ENCODE data around the gene SERTAD2. TPM values are rescaled to one million over a fixed set of nuclear protein-coding genes. Genes with fewer than 3 reads are reported as not detected.

Gene SERTAD2
- total RNA-seq = 10 to 100 TPM; 12.8 to 20.0 (median 17.0) TPM

- Histone ChIP-seq H3K36me3 (no peaks in the 10 kb centered on the region), H3K4me1 (peaks cover 0 to 21% of the 10 kb centered on the region in 2 donors), H3K27me3 (no peaks in the 10 kb centered on the region), H3K27ac (peak within 1 kb of the TSS; percentile 99 to 100), H3K9me3 (no peaks in the 10 kb centered on the region), H3K4me3 (peak within 1 kb of the TSS; percentile 95 to 97 (median 97))
- TF ChIP-seq CTCF (IDR thresholded peaks at IDR 0.05) (peak in 2 of 3 donors; percentile 15 to 39), POLR2A (IDR thresholded peaks at IDR 0.05) (peak; percentile 77), POLR2AphosphoS5 (IDR thresholded peaks at IDR 0.05) (peak; percentile 62 to 87 (median 77))
- intact Hi-C loops (cut with DNase I; ENCODE audit: low total_unique reads) = loop anchor here (5.0 kb wide), 2 partner anchors 99 to 214 kb away; no protein-coding TSS in a partner anchor
- peak; percentile 86 to 87 for DNase-seq (ENCODE audit: low spot score in 2 of 2)
Measured at GRCh38 chr2:64653109-64654062, at the start of gene SERTAD2. Gene SERTAD2 (minus strand): TSS chr2:64653913. CDS start chr2:64636871, 17,042 bp downstream.

GRCh38 chr2:64700133-64700809, 46.6 kb upstream of the SERTAD2 start:
- no peak for DNase-seq (ENCODE audit: low spot score in 2 of 2)
- no peak for TF ChIP-seq POLR2AphosphoS5 (IDR thresholded peaks at IDR 0.05)
- TF ChIP-seq POLR2A (IDR thresholded peaks at IDR 0.05) = no peak
- no peak for TF ChIP-seq CTCF (IDR thresholded peaks at IDR 0.05)
- intact Hi-C loops (cut with DNase I; ENCODE audit: low total_unique reads) = no loop called here

GRCh38 chr2:64699712-64700111, 46.0 kb upstream of the SERTAD2 start:
- Histone ChIP-seq H3K27ac (no peak overlapping the region), H3K4me3 (no peak overlapping the region), H3K9me3 (no peaks in the 10 kb centered on the region), H3K27me3 (no peaks in the 10 kb centered on the region), H3K36me3 (no peaks in the 10 kb centered on the region), H3K4me1 (no peaks in the 10 kb centered on the region)
- TF ChIP-seq POLR2AphosphoS5 (IDR thresholded peaks at IDR 0.05) = no peak
- no peak for TF ChIP-seq POLR2A (IDR thresholded peaks at IDR 0.05)
- no peak for TF ChIP-seq CTCF (IDR thresholded peaks at IDR 0.05)
- intact Hi-C loops (cut with DNase I; ENCODE audit: low total_unique reads) = no loop called here
- no peak for DNase-seq (ENCODE audit: low spot score in 2 of 2)

More at GRCh38 chr2:64700133-64700809, 46.6 kb upstream of the SERTAD2 start:
- Histone ChIP-seq H3K9me3 (no peaks in the 10 kb centered on the region), H3K27ac (no peak overlapping the region), H3K27me3 (no peaks in the 10 kb centered on the region), H3K36me3 (no peaks in the 10 kb centered on the region), H3K4me3 (no peak overlapping the region), H3K4me1 (no peaks in the 10 kb centered on the region)

GRCh38 chr2:64698668-64699444, 45.1 kb upstream of the SERTAD2 start:
- H3K4me1 ChIP-seq = no peaks in the 10 kb centered on the region
- H3K36me3 ChIP-seq = no peaks in the 10 kb centered on the region
- H3K27me3 ChIP-seq = no peaks in the 10 kb centered on the region
- no peaks in the 10 kb centered on the region for H3K9me3 ChIP-seq
- H3K27ac ChIP-seq = no peak overlapping the region
- H3K4me3 ChIP-seq = no peak overlapping the region
- DNase-seq (ENCODE audit: low spot score in 2 of 2) = no peak
- intact Hi-C loops (cut with DNase I; ENCODE audit: low total_unique reads) = no loop called here
- TF ChIP-seq CTCF (IDR thresholded peaks at IDR 0.05) (no peak), POLR2AphosphoS5 (IDR thresholded peaks at IDR 0.05) (no peak), POLR2A (IDR thresholded peaks at IDR 0.05) (no peak)
